ENCODE results near the gene NECAB3.

- no peak for TF ChIP-seq CTCF (IDR thresholded peaks at IDR 0.05)
- no peak for TF ChIP-seq POLR2A (IDR thresholded peaks at IDR 0.05; ENCODE audit: low read depth)
These were observed 11.3 kb upstream of the NECAB3 start for GRCh38 chr20:33685328-33686099.
